GM06990 (cell line): Measurements from ENCODE around the gene SMTNL2.
A peak's percentile ranks its signal among the peaks of the same experiment; 100 is the strongest.

Experiments used
- DNase-seq: peaks from one replicate; pipeline ENCODE4 v3.0.0-alpha.2; 2011; ENCODE audit not compliant: insufficient read length; ENCODE audit errors: extremely low read depth
- H3K27me3 ChIP-seq: replicated peaks from 2 replicates; pipeline ENCODE4 v1.6.0; 2011; ENCODE audit warnings: low read length; ENCODE audit not compliant: control insufficient read depth, insufficient read depth
- H3K36me3 ChIP-seq: 2 replicates; pipeline ENCODE4 v1.5.1; 2011; ENCODE audit warnings: low read length; ENCODE audit not compliant: control insufficient read depth, insufficient read depth
- H3K4me3 ChIP-seq: replicated peaks from 2 replicates; pipeline ENCODE4 v1.5.1; 2011; ENCODE audit warnings: low read depth, mild to moderate bottlenecking, control low read depth, low read length
- TF ChIP-seq, protein P1 (sequence below): IDR thresholded peaks from 2 replicates; pipeline ENCODE4 v1.5.1; 2011; ENCODE audit warnings: low read length, control low read depth, mild to moderate bottlenecking, inconsistent platforms; ENCODE audit not compliant: insufficient read depth, poor library complexity, severe bottlenecking

The SMTNL2 gene

DNA sequence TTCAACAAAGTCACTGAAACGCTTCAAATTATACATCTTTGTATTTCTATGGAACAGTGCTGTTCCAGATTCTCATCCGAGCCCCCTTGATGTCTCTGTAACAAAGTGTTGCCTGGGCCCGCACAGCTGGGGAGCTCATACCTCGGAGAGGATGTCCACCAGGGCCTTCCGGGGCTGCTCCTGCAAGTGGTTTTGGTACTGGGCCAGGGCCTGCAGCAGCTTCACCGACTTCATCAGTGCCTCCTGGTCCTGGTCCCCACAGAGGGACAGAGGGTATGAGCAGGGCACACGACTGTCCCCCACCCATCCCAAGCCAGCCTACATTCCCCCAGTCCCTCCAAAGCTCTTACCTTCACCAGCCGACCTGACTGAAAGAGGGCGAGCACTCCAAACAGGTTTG, 30.7 kb upstream of the SMTNL2 start:
- peak overlapping the region; percentile 94 for H3K4me3 ChIP-seq
- no peaks in the 10 kb centered on the region for H3K27me3 ChIP-seq
- no peak for DNase-seq
- peaks cover 33% of the 10 kb centered on the region for H3K36me3 ChIP-seq
- TF ChIP-seq, protein P1, sequence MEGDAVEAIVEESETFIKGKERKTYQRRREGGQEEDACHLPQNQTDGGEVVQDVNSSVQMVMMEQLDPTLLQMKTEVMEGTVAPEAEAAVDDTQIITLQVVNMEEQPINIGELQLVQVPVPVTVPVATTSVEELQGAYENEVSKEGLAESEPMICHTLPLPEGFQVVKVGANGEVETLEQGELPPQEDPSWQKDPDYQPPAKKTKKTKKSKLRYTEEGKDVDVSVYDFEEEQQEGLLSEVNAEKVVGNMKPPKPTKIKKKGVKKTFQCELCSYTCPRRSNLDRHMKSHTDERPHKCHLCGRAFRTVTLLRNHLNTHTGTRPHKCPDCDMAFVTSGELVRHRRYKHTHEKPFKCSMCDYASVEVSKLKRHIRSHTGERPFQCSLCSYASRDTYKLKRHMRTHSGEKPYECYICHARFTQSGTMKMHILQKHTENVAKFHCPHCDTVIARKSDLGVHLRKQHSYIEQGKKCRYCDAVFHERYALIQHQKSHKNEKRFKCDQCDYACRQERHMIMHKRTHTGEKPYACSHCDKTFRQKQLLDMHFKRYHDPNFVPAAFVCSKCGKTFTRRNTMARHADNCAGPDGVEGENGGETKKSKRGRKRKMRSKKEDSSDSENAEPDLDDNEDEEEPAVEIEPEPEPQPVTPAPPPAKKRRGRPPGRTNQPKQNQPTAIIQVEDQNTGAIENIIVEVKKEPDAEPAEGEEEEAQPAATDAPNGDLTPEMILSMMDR = no peak

DNA sequence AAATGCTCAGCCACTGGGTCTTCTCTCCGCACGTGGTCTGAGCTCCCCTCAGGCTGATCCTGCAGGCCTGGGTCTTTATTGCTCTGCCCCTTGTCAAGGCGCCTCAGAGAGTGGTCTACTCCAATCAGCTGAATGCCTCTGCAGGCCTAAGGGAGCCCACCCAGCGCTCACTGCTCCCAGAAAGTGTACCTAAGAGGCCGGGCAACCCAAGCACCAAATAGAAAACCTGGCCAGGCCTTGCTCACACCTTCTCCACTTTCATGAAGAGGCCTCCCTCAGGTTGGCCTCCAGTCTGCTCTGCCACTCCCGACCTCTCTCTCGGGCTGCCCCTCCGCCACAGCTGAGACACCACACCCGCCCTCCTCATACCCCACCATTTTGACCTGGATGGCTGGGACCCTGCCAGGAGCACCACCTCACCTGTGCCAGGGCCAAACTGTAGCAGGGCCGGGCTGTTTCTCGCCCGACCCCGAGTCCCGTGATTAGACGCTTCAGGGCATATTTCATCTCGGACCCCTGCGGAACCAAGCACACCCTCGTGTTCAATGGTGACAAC, 29.8 kb upstream of the SMTNL2 start:
- peak overlapping the region; percentile 94 for H3K4me3 ChIP-seq
- TF ChIP-seq, protein P1 = no peak
- peaks cover 27% of the 10 kb centered on the region for H3K36me3 ChIP-seq
- no peaks in the 10 kb centered on the region for H3K27me3 ChIP-seq
- DNase-seq = peak; percentile 22

DNA sequence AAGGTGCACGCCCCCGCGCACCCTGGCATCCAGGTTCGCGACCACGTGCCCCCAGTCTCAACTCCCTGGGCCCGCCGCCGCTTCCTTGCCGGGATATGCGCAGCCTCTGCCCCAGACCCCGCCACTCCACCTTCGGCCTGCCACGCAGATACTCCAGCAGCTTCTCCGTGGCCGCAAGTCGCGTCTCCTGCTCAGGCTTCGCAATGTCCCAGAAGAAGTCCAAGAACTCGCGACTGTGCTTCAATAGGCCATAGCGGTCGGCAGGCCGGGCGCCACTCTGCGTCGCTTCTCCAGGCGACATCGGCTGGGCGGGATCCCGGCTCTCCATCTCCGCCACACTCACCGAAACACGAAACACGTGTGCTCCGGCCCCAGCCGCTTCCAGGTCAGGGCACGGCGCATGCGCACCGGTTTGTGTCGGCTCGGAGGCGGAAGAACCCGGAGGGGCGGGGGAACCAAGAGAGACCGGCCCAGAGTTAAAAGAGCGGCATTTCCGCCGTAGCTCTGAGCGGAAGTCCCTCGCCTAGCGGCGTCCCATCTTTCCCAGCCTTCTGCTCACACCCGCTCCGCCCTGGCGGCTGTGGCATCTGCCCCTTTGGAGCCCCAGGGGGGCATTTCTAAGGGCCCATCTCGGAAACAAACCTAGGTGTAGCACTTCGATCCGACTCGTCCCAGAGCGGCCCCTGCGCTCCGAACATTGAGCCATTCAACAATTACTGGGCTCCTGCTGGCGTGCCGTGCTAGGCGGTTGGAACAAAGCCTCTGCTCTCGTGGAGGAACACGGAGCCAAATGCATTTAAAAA, 29.1 kb upstream of the SMTNL2 start, which contains the start of gene MYBBP1A:
Gene MYBBP1A, minus strand, starts transcription at position 388 of the 803 bp plus-strand sequence. Its CDS starts 60 bp downstream, at position 328.
- TF ChIP-seq, protein P1 = no peak
- DNase-seq = peak; percentile 94
- Histone ChIP-seq H3K36me3 (peaks cover 23% of the 10 kb centered on the region), H3K4me3 (peak within 1 kb of the TSS; percentile 94), H3K27me3 (no peaks in the 10 kb centered on the region)

DNA sequence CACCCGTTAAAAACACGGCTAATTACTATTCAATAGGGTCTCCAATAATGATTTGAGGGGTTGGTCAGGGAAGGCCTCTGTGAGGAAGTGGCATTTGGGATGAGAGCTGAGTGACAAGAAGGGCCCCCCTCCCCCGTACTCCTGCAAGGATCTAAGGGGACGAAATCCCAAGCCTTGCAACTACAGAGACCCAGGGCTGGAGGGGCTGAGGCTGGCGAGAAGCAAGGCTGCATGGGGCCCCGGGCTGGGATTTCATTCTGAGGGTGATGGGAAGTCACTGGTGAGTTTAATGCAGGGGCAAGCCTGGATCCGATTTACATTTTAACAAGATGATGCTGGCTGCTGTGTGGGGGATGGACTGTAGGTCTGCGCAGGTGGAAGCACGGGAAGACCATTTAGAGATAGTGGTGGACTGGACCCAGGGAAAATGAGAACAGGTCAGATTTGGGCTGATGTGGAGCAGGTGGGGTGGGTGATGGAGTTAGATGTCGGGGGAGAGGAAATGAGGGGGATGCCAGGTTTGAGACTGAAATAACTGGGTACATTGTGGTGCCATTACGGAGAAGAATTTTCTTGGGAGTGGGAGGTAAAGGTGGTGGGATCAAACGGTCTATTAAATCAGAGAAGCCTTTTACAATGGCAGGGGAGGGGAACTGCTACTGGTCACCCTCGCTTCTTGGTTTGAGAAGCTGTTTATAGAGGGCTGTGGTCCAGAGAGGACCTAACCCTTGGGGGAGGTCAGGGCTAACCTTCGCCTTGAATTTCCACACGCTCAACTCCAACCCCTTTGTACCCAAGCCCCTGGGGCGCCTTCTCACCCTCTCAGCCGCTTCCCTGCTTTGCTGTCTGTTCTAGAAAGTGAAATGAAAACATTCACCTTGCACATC, 28.2 kb upstream of the SMTNL2 start:
- no peak for DNase-seq
- TF ChIP-seq, protein P1 = no peak
- Histone ChIP-seq H3K36me3 (peaks cover 17% of the 10 kb centered on the region), H3K27me3 (no peaks in the 10 kb centered on the region), H3K4me3 (peak overlapping the region; percentile 94)

DNA sequence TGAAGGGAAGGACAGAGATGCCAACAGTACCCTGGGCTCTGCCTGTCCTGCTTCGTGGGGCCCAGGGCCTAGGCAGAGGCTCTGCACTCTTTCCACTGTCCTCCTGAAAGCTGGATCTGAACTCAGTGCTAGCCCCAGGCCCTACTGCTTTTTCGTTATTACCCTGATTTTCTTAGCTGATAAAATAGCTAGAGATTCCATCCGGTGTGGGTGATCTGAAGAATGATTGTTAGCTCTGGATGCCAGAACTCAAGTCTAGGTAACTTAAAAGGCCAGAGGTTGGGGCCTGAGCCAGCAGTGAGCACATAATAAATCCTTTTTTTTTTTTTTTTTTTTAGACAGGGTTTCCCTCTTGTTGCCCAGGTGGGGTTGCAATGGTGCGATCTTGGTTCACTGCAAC, 27.3 kb upstream of the SMTNL2 start:
- no peak overlapping the region for H3K4me3 ChIP-seq
- TF ChIP-seq, protein P1 = no peak
- DNase-seq = no peak
- H3K36me3 ChIP-seq = peaks cover 11% of the 10 kb centered on the region
- no peaks in the 10 kb centered on the region for H3K27me3 ChIP-seq
